CD4-positive, alpha-beta T cell (primary cell): ENCODE results near the gene SPEM3. TPM values are rescaled to one million over a fixed set of nuclear protein-coding genes. Genes with fewer than 3 reads are reported as not detected.
A peak's percentile ranks its signal among the peaks of the same experiment; 100 is the strongest.

ENCODE experiments used
- ATAC-seq: fragments of 200-7000 bp; cut with Tn5 transposase; one replicate; pipeline ENCODE4 v1.10.0; 2022; ENCODE audit warnings: mild to moderate bottlenecking; ENCODE audit not compliant: poor library complexity
- CTCF ChIA-PET: fragments of 350-600 bp; sonication (Branson Sonifier 250); formaldehyde crosslinking; loops from one replicate; lab custom pipeline; 2021; ENCODE audit warnings: antibody characterized with exemption, inconsistent platforms; lab: Charles Lee
- POLR2A ChIA-PET: fragments of 350-600 bp; sonication (Branson Sonifier 250); formaldehyde crosslinking; loops from one replicate; lab custom pipeline; 2021; ENCODE audit warnings: antibody characterized with exemption, inconsistent platforms; lab: Charles Lee
- DNase-seq, 14 experiments: peaks; one replicate each; pipeline ENCODE4 v3.0.0-alpha.2; 2013 to 2020; ENCODE audit warnings: mixed read lengths in 2 of 14
- H3K27ac ChIP-seq, 2 donors: one replicate each; pipeline versions ENCODE4 v1.5.1 to v1.7.0; 2013; ENCODE audit warnings: low read length in 2 of 2, low read depth in 1 of 2, mild to moderate bottlenecking in 1 of 2
- H3K27me3 ChIP-seq, 2 experiments: 1 replicate in 1 of 2; 2 replicates in 1 of 2; pipeline versions ENCODE4 v1.6.1 to v1.7.0; 2013; ENCODE audit warnings: low read length in 2 of 2, control low read depth in 1 of 2, mild to moderate bottlenecking in 1 of 2, moderate library complexity in 1 of 2; ENCODE audit not compliant: insufficient read depth in 2 of 2, control insufficient read depth in 1 of 2
- H3K36me3 ChIP-seq: one replicate; pipeline ENCODE4 v1.6.1; 2013; ENCODE audit warnings: low read length, control low read depth; ENCODE audit not compliant: insufficient read depth
- H3K4me1 ChIP-seq: one replicate; pipeline ENCODE4 v1.6.1; 2013; ENCODE audit warnings: low read length, control low read depth; ENCODE audit not compliant: insufficient read depth
- H3K4me3 ChIP-seq: one replicate; pipeline ENCODE4 v1.5.1; 2013; ENCODE audit warnings: mild to moderate bottlenecking, low read length, moderate library complexity
- H3K9me3 ChIP-seq, 2 experiments: 1 replicate in 1 of 2; 2 replicates in 1 of 2; pipeline versions ENCODE4 v1.6.1 to v1.7.0; 2013; ENCODE audit warnings: low read length in 2 of 2, mild to moderate bottlenecking in 2 of 2, control low read depth in 1 of 2, moderate library complexity in 1 of 2; ENCODE audit not compliant: control insufficient read depth in 1 of 2, insufficient read depth in 1 of 2
- H3K27ac Mint-ChIP-seq: one replicate; pipeline ENCODE4 v1.8.0; 2020; ENCODE audit warnings: mixed read lengths
- H3K27me3 Mint-ChIP-seq: one replicate; pipeline ENCODE4 v1.8.0; 2021; ENCODE audit warnings: mixed read lengths
- H3K36me3 Mint-ChIP-seq: one replicate; pipeline ENCODE4 v1.8.0; 2021; ENCODE audit warnings: low read depth, mixed read lengths
- H3K4me1 Mint-ChIP-seq: one replicate; pipeline ENCODE4 v1.8.0; 2021; ENCODE audit warnings: low read depth, mixed read lengths
- H3K4me3 Mint-ChIP-seq: one replicate; pipeline ENCODE4 v1.8.0; 2020; ENCODE audit warnings: mild to moderate bottlenecking, mixed read lengths
- H3K9me3 Mint-ChIP-seq: one replicate; pipeline ENCODE4 v1.8.0; 2020; ENCODE audit warnings: mixed read lengths
- CTCF ChIP-seq: fragments of 200-600 bp; IDR thresholded peaks from one replicate; pipeline ENCODE4 v1.8.0; 2022; ENCODE audit warnings: antibody characterized with exemption, mild to moderate bottlenecking
- intact Hi-C, 2 experiments: fragments of 100-400 bp; cut with DNase I in 1 of 2; cut with micrococcal nuclease in 1 of 2; formaldehyde crosslinking; loops; one replicate each; pipeline versions ENCODE4 v1.15.1 to v1.9.0; 2023 to 2025; cut with DNase I, micrococcal nuclease
- total RNA-seq, 174 experiments: library from RNA in 2 of 174; stranded (reverse) in 2 of 174; gene quantifications; one replicate each; pipeline ENCODE4 v1.2.3 and lab custom pipeline; 2021 to 2026

Gene SPEM3
- total RNA-seq, 2 experiments from 2014 or later = not detected

GRCh38 chr17:7409716-7410115 is 18.9 kb upstream of the SPEM3 start:
- CTCF ChIA-PET = no interaction called here

GRCh38 chr17:7410634-7411426 is 17.8 kb upstream of the SPEM3 start:
- CTCF ChIA-PET = no interaction called here
- Histone ChIP-seq H3K27ac (no peak overlapping the region), H3K36me3 (no peaks in the 10 kb centered on the region), H3K4me3 (no peak overlapping the region), H3K4me1 (peaks cover 17% of the 10 kb centered on the region), H3K27me3 (peaks cover 0 to under 1% of the 10 kb centered on the region in 2 experiments), H3K9me3 (no peaks in the 10 kb centered on the region)
- intact Hi-C loops = no loop called here
- ATAC-seq (no peak), DNase-seq (peak in 1 of 14 experiments; percentile 7)
- no peak for TF ChIP-seq CTCF
- no peaks in the 10 kb centered on the region for H3K27me3 Mint-ChIP-seq
- H3K9me3 Mint-ChIP-seq = no peaks in the 10 kb centered on the region
- POLR2A ChIA-PET = no interaction called here
- no peak overlapping the region for H3K27ac Mint-ChIP-seq
- no peak overlapping the region for H3K4me3 Mint-ChIP-seq
- no peaks in the 10 kb centered on the region for H3K36me3 Mint-ChIP-seq
- H3K4me1 Mint-ChIP-seq = peaks cover 7% of the 10 kb centered on the region

More at GRCh38 chr17:7409716-7410115, 18.9 kb upstream of the SPEM3 start:
- no peaks in the 10 kb centered on the region for H3K9me3 ChIP-seq
- no peak for ATAC-seq
- intact Hi-C loops = loop anchor here in 1 of 2 experiments (10.0 kb wide), 1 partner anchor 55 kb away; the partner anchor contains the start of genes KCTD11 and TMEM95
- POLR2A ChIA-PET = no interaction called here
- H3K36me3 ChIP-seq = no peaks in the 10 kb centered on the region
- TF ChIP-seq CTCF = no peak
- Mint-ChIP-seq H3K36me3 (no peaks in the 10 kb centered on the region), H3K4me3 (no peak overlapping the region), H3K4me1 (peaks cover 9% of the 10 kb centered on the region), H3K27ac (no peak overlapping the region), H3K27me3 (no peaks in the 10 kb centered on the region), H3K9me3 (no peaks in the 10 kb centered on the region)
- peaks cover 0 to 5% of the 10 kb centered on the region in 2 experiments for H3K27me3 ChIP-seq
- peaks cover 27% of the 10 kb centered on the region for H3K4me1 ChIP-seq
- H3K4me3 ChIP-seq = no peak overlapping the region
- no peak overlapping the region for H3K27ac ChIP-seq
- no peak for DNase-seq

GRCh38 chr17:7411427-7411750 is 17.3 kb upstream of the SPEM3 start:
- no peak overlapping the region for H3K27ac ChIP-seq
- H3K27me3 ChIP-seq = no peaks in the 10 kb centered on the region
- no peak overlapping the region for H3K4me3 Mint-ChIP-seq
- intact Hi-C loops = no loop called here
- H3K36me3 Mint-ChIP-seq = no peaks in the 10 kb centered on the region
- POLR2A ChIA-PET = no interaction called here
- H3K9me3 Mint-ChIP-seq = no peaks in the 10 kb centered on the region
- H3K4me1 Mint-ChIP-seq = peaks cover 4% of the 10 kb centered on the region
- no peak for DNase-seq
- H3K27ac Mint-ChIP-seq = no peak overlapping the region
- ATAC-seq = no peak
- H3K27me3 Mint-ChIP-seq = no peaks in the 10 kb centered on the region
- no peak for TF ChIP-seq CTCF
- peaks cover 12% of the 10 kb centered on the region for H3K4me1 ChIP-seq
- H3K9me3 ChIP-seq = no peaks in the 10 kb centered on the region
- H3K4me3 ChIP-seq = no peak overlapping the region
- CTCF ChIA-PET = no interaction called here
- no peaks in the 10 kb centered on the region for H3K36me3 ChIP-seq
